PC-3 (cell line): ENCODE data around the gene EPN1. TPM values are rescaled to one million over a fixed set of nuclear protein-coding genes. Genes with fewer than 3 reads are reported as not detected.

Source experiments
- ATAC-seq: fragments of 200-7000 bp; cut with Tn5 transposase; 2 replicates; pipeline ENCODE4 v1.9.1; 2020; ENCODE audit warnings: mild to moderate bottlenecking, moderate library complexity
- BruUV-seq: library from RNA; stranded (reverse); fragments of 400-500 nt; replicated peaks from 2 replicates; lab custom pipeline; 2021; lab: Mats Ljungman, UMichigan
- CTCF ChIA-PET: fragments of 300-600 bp; sonication (Branson Sonifier 250); formaldehyde crosslinking; loops from one replicate; lab custom pipeline; 2022; ENCODE audit warnings: antibody characterized with exemption; lab: Charles Lee
- POLR2A ChIA-PET: fragments of 300-600 bp; sonication (Branson Sonifier 250); formaldehyde crosslinking; loops from one replicate; lab custom pipeline; 2022; ENCODE audit warnings: antibody characterized with exemption; ENCODE audit not compliant: unreplicated experiment; lab: Charles Lee
- DNase-seq: peaks from one replicate; pipeline ENCODE4 v3.0.0-alpha.2; 2015
- H2AFZ ChIP-seq: fragments of 300-600 bp; sonication (generic); 2 replicates; pipeline ENCODE4 v1.6.0; 2016; ENCODE audit warnings: antibody characterized with exemption, low read length
- H3F3A ChIP-seq: fragments of 300-600 bp; sonication (generic); one replicate; pipeline ENCODE4 v1.6.0; 2017; ENCODE audit warnings: antibody characterized with exemption, low read length, control low read depth, mild to moderate bottlenecking; ENCODE audit not compliant: unreplicated experiment
- H3K27ac ChIP-seq: fragments of 300-600 bp; sonication (generic); 2 replicates; pipeline ENCODE4 v1.5.1; 2016; ENCODE audit warnings: mild to moderate bottlenecking, low read length
- H3K27me3 ChIP-seq: fragments of 300-600 bp; sonication (generic); 2 replicates; pipeline ENCODE4 v1.6.1; 2016; ENCODE audit warnings: low read length, mixed read lengths
- H3K36me3 ChIP-seq: fragments of 300-600 bp; sonication (generic); 2 replicates; pipeline ENCODE4 v1.6.1; 2016; ENCODE audit warnings: low read depth, mixed run types, low read length, mixed read lengths
- H3K4me1 ChIP-seq: fragments of 300-600 bp; sonication (generic); 2 replicates; pipeline ENCODE4 v1.5.1; 2016; ENCODE audit warnings: low read length; ENCODE audit not compliant: insufficient read depth
- H3K4me2 ChIP-seq: fragments of 300-600 bp; sonication (generic); 2 replicates; pipeline ENCODE4 v1.6.0; 2016; ENCODE audit warnings: low read length
- H3K4me3 ChIP-seq: fragments of 300-600 bp; sonication (generic); 2 replicates; pipeline ENCODE4 v1.5.1; 2016; ENCODE audit warnings: mild to moderate bottlenecking, low read length, mixed read lengths
- H3K79me2 ChIP-seq: fragments of 300-600 bp; sonication (generic); 2 replicates; pipeline ENCODE4 v1.6.1; 2017; ENCODE audit warnings: low read length, mixed read lengths
- H3K9ac ChIP-seq: fragments of 300-600 bp; sonication (generic); 2 replicates; pipeline ENCODE4 v1.6.0; 2016; ENCODE audit warnings: mild to moderate bottlenecking, low read length
- H3K9me2 ChIP-seq: fragments of 300-600 bp; sonication (generic); replicated peaks from 2 replicates; pipeline ENCODE4 v1.6.1; 2016; ENCODE audit warnings: mixed run types, low read length, mixed read lengths
- H3K9me3 ChIP-seq: fragments of 300-600 bp; sonication (generic); 2 replicates; pipeline ENCODE4 v1.6.1; 2016; ENCODE audit warnings: low read length, mixed read lengths
- H4K20me1 ChIP-seq: fragments of 300-600 bp; sonication (generic); 2 replicates; pipeline ENCODE4 v1.6.1; 2016; ENCODE audit warnings: low read length, mixed read lengths
- EZH2 ChIP-seq: fragments of 300-600 bp; sonication (generic); IDR thresholded peaks from one replicate; pipeline ENCODE4 v1.6.1; 2017; ENCODE audit warnings: antibody characterized with exemption, mild to moderate bottlenecking, low read length; ENCODE audit not compliant: unreplicated experiment
- EZH2phosphoT487 ChIP-seq: fragments of 300-600 bp; sonication (generic); IDR thresholded peaks from 2 replicates; pipeline ENCODE4 v1.6.1; 2018; ENCODE audit warnings: mild to moderate bottlenecking, antibody characterized with exemption, low read length, borderline replicate concordance
- intact Hi-C: fragments of 100-400 bp; cut with micrococcal nuclease; formaldehyde crosslinking; loops from 2 replicates; pipeline ENCODE4 v1.9.0; 2023
- total RNA-seq: library from RNA; depleted of rRNA; stranded (reverse); fragments of >200 nt; gene quantifications from 2 replicates; pipeline ENCODE4 v1.2.3, GENCODE V29; 2014
- TF ChIP-seq, protein P1 (sequence below): fragments of 300-600 bp; sonication (generic); conservative IDR thresholded peaks from 2 replicates; pipeline ENCODE4 v1.5.1; 2017; ENCODE audit warnings: antibody characterized with exemption, low read depth, mild to moderate bottlenecking, low read length

Gene EPN1
- total RNA-seq, 1 experiment from 2014 or later = 203 TPM

DNA sequence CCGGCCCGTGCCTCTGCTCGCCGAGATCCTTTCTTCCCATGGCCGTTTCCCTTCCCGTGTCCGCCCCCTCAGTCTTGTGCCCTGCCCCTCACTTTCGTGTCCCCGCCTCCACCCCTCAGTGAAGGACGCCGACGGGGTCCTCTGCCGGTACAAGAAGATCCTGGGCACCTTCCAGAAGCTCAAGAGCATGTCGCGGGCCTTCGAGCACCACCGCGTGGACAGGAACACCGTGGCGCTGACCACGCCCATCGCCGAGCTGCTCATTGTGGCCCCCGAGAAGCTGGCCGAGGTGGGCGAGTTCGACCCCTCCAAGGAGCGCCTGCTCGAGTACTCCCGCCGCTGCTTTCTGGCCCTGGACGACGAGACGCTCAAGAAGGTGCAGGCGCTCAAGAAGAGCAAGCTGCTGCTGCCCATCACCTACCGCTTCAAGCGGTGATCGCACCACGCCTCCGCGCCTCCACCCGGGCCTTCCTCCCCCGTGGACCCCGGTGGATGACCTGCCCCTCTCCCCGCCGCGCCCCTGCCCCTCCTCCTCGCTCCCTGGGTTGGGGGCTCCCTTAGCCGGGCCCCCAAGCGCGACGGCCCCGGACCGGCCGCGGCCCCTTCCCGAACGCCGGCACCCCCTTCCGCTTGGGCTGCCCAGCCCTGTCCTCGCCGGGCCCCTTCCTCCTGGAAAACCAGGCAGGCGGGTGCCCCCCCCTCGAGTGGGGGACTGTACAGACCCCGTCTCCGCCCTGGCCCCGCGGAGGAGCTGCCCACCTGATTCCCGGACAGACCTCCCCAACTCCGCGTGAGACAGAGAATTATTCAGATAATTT is 22.5 kb upstream of the EPN1 start:
- intact Hi-C loops = no loop called here
- H3K4me3 ChIP-seq = no peak overlapping the region; the same call in 1 of the 2 replicates
- H3K9me2 ChIP-seq = no peaks in the 10 kb centered on the region
- H3K4me1 ChIP-seq = peaks cover 15% of the 10 kb centered on the region
- peaks cover 19% of the 10 kb centered on the region for H4K20me1 ChIP-seq
- ChIA-PET POLR2A (no interaction called here), CTCF (interaction anchor here (0.5 to 0.7 kb wide), 3 partner anchors 16 to 590 kb away, joined by 5 to 12 read pairs (median 9); partner anchors contain the start of gene RDH13)
- H3K4me2 ChIP-seq = no peak overlapping the region; the same call in 1 of the 2 replicates
- H3K36me3 ChIP-seq = peaks cover 13% of the 10 kb centered on the region
- H3K27ac ChIP-seq = no peak overlapping the region
- no peaks in the 10 kb centered on the region for H3K27me3 ChIP-seq
- ATAC-seq = no peak
- peaks cover under 1% of the 10 kb centered on the region for H3F3A ChIP-seq
- no peak overlapping the region for H2AFZ ChIP-seq
- no peaks in the 10 kb centered on the region for H3K9me3 ChIP-seq
- DNase-seq = no peak
- no peak for TF ChIP-seq EZH2
- H3K79me2 ChIP-seq = peaks cover 37% of the 10 kb centered on the region
- no TSS peak for BruUV-seq
- no peak overlapping the region for H3K9ac ChIP-seq

DNA sequence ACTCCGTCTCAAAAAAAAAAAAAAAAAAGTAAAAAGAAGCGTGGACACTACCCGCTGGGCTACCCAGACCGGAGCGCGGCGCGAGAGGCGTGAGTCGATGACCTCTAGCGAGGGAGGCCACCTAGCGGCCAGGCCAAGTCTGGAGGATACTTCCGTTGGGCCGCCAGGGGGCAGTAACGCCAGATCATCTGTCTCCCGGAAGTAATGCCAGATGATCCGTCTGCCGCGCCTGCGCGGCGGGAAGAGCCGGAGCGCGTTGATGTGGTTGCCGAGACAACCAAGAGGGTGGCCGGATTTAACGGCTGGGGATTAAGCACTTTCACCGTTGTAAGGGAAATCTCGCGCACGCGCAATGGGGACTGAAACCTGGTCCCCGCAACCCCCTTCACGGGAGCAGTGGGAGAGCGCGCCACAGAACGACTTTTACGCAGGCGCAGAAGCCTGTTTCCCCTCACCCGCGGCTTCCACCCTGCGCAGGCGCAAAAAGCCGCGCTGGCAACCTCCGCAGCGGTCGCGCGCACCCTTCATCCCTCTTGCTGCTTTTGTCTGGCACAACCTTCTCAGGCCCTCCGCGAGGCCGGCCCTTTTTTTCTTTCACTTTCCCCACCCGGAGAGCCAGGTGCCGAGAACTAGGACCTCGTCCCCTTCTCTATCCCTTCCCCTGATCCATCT is 21.2 kb upstream of the EPN1 start:
- BruUV-seq = TSS peak; percentile 76
- peaks cover 16% of the 10 kb centered on the region for H3K36me3 ChIP-seq
- H3K9ac ChIP-seq = peak overlapping the region; percentile 99
- peaks cover 41% of the 10 kb centered on the region for H3K79me2 ChIP-seq
- ChIA-PET POLR2A (interaction anchor here (0.6 to 1.4 kb wide), 6 partner anchors 30 to 1517 kb away, joined by 3 to 8 read pairs (median 6); partner anchors contain the start of gene ZNF784), CTCF (interaction anchor here (0.5 to 1.4 kb wide), 10 partner anchors 9 to 591 kb away, joined by 3 to 12 read pairs (median 4); partner anchors contain the start of genes NAT14 and RDH13)
- H3F3A ChIP-seq = no peaks in the 10 kb centered on the region
- H3K4me3 ChIP-seq = peak overlapping the region; percentile 78
- intact Hi-C loops = no loop called here
- H2AFZ ChIP-seq = peak overlapping the region; percentile 78
- H3K9me3 ChIP-seq = no peaks in the 10 kb centered on the region
- TF ChIP-seq EZH2 = no peak
- TF ChIP-seq EZH2phosphoT487 = no peak
- TF ChIP-seq, protein P1, sequence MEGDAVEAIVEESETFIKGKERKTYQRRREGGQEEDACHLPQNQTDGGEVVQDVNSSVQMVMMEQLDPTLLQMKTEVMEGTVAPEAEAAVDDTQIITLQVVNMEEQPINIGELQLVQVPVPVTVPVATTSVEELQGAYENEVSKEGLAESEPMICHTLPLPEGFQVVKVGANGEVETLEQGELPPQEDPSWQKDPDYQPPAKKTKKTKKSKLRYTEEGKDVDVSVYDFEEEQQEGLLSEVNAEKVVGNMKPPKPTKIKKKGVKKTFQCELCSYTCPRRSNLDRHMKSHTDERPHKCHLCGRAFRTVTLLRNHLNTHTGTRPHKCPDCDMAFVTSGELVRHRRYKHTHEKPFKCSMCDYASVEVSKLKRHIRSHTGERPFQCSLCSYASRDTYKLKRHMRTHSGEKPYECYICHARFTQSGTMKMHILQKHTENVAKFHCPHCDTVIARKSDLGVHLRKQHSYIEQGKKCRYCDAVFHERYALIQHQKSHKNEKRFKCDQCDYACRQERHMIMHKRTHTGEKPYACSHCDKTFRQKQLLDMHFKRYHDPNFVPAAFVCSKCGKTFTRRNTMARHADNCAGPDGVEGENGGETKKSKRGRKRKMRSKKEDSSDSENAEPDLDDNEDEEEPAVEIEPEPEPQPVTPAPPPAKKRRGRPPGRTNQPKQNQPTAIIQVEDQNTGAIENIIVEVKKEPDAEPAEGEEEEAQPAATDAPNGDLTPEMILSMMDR = peak; percentile 99
- no peaks in the 10 kb centered on the region for H3K9me2 ChIP-seq
- H3K27ac ChIP-seq = peak overlapping the region; percentile 80
- H4K20me1 ChIP-seq = peaks cover 31% of the 10 kb centered on the region
- peaks cover 13% of the 10 kb centered on the region for H3K4me1 ChIP-seq
- DNase-seq (peak; percentile 99), ATAC-seq (peak; percentile 44)
- no peaks in the 10 kb centered on the region for H3K27me3 ChIP-seq
- H3K4me2 ChIP-seq = peak overlapping the region; percentile 85

DNA sequence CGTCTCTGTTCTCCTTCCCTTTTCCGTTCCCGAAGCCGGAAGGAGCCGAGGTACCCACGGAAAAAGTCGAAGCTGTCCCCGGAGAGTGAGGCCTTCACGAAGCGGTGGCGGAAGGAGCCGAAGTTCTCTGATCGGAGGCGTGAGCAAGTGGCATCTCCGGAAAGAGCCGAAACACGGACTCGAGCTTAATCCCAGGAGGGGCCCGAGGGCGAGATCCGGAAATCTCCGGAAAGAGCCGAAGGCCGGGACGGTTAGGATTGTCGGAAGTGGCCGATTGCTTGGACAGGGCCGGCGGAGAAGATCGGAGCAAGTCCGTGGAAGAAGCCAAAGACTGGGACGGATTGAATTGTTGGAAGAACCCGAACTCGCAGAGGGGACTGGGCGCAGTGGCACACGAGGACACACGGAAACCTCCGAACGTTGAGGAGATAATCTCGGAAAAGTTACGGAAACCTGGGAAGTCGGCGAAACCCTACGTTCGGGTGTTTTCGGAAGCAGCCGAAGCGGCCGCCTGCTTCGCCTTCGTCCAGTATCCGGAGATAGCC is 20.6 kb upstream of the EPN1 start:
- Histone ChIP-seq H3K27ac (peak overlapping the region; percentile 80), H3K4me2 (peak overlapping the region; percentile 85), H4K20me1 (peaks cover 37% of the 10 kb centered on the region), H3K27me3 (no peaks in the 10 kb centered on the region), H3K4me1 (peaks cover 12% of the 10 kb centered on the region), H3K36me3 (peaks cover 21% of the 10 kb centered on the region), H3K9ac (peak overlapping the region; percentile 99), H3K9me3 (no peaks in the 10 kb centered on the region), H3K79me2 (peaks cover 45% of the 10 kb centered on the region), H2AFZ (peak overlapping the region; percentile 78), H3K4me3 (peak overlapping the region; percentile 78), H3F3A (no peaks in the 10 kb centered on the region), H3K9me2 (no peaks in the 10 kb centered on the region)
- TF ChIP-seq, protein P1 = no peak
- no peak for TF ChIP-seq EZH2phosphoT487
- no peak for TF ChIP-seq EZH2
- BruUV-seq = TSS peak; percentile 22
- ATAC-seq = peak; percentile 79
- peak; percentile 100 for DNase-seq
- POLR2A ChIA-PET = interaction anchor here (0.6 to 1.4 kb wide), 8 partner anchors 30 to 1517 kb away, joined by 3 to 8 read pairs (median 6); partner anchors contain the start of gene ZNF784
- CTCF ChIA-PET = interaction anchor here (0.5 to 1.4 kb wide), 9 partner anchors 10 to 374 kb away, joined by 3 to 12 read pairs (median 3); partner anchors contain the start of gene NAT14
- intact Hi-C loops = no loop called here
